ACC112 (cell line): ENCODE results near the gene KCNJ2.

ENCODE experiments used
- H2AFZ ChIP-seq: fragments of 200-600 bp; sonication (generic); one replicate; pipeline ENCODE4 v1.6.0; 2017; ENCODE audit warnings: antibody characterized with exemption, low read length; ENCODE audit not compliant: unreplicated experiment
- H3K27ac ChIP-seq: fragments of 200-600 bp; sonication (generic); 2 replicates; pipeline ENCODE4 v1.5.1; 2014; ENCODE audit warnings: low read depth, mild to moderate bottlenecking, antibody characterized with exemption, low read length, moderate library complexity
- H3K27me3 ChIP-seq: fragments of 200-600 bp; sonication (generic); 2 replicates; pipeline ENCODE4 v1.6.1; 2014; ENCODE audit warnings: mild to moderate bottlenecking, antibody characterized with exemption, low read length, moderate library complexity, mixed read lengths; ENCODE audit not compliant: insufficient read depth
- H3K36me3 ChIP-seq: fragments of 200-600 bp; sonication (generic); 2 replicates; pipeline ENCODE4 v1.6.1; 2016; ENCODE audit warnings: mild to moderate bottlenecking, antibody characterized with exemption, low read length, moderate library complexity, mixed read lengths; ENCODE audit not compliant: insufficient read depth
- H3K4me1 ChIP-seq: fragments of 200-600 bp; sonication (generic); one replicate; pipeline ENCODE4 v1.6.1; 2016; ENCODE audit warnings: low read length, mixed read lengths; ENCODE audit not compliant: insufficient read depth, unreplicated experiment, control insufficient read depth
- H3K4me3 ChIP-seq: fragments of 200-600 bp; sonication (generic); 2 replicates; pipeline ENCODE4 v1.5.1; 2014; ENCODE audit warnings: mild to moderate bottlenecking, low read depth, low read length
- H3K79me2 ChIP-seq: fragments of 200-600 bp; sonication (generic); one replicate; pipeline ENCODE4 v1.6.0; 2016; ENCODE audit warnings: low read length; ENCODE audit not compliant: control insufficient read depth, unreplicated experiment, insufficient read depth

The KCNJ2 gene

DNA sequence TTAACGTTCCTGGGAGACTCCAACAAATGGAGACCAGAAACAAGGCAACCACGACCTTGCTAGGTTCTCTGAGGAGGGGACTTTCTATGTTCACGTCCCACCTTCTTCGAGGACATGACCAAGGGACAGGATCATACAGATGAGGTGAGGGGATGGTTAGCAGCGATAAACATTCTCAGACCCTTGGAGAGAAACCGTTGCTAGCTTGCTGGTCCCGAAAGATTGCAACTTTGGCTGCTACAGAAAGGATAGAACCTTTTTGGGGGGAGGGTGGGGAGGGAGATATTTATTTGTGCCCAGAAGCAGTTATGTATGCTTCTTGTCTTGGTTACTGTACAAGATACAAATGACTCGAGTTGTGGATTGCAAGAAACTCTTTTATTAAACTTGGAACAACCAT, 35.3 kb upstream of the KCNJ2 start:
- Histone ChIP-seq H3K4me3 (no peak overlapping the region), H3K79me2 (no peaks in the 10 kb centered on the region), H3K27me3 (no peaks in the 10 kb centered on the region), H2AFZ (no peak overlapping the region), H3K4me1 (peaks cover 17% of the 10 kb centered on the region), H3K36me3 (no peaks in the 10 kb centered on the region), H3K27ac (no peak overlapping the region)

DNA sequence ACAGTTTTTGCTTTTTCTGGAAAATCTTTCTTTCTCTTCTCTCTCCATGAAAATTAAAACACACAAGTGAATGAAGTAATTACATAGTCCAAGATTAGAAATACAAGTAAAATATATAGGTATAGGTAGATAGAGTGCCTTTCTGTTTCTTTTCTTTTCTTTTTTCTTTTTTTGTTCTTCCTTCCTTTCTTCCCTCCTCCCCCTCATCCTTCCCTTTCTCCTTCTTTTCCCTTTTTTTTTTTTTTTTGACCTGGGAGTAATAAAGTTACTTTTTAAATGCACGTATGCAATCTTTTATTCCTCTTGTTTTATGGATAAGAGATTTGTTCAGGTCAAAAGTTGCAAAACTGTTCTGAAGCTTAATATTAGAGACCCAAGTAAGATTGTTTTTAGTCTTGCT, 34.6 kb upstream of the KCNJ2 start:
- H3K27me3 ChIP-seq, result no peaks in the 10 kb centered on the region
- no peak overlapping the region for H2AFZ ChIP-seq
- H3K4me1 ChIP-seq, result peaks cover 17% of the 10 kb centered on the region
- no peaks in the 10 kb centered on the region for H3K79me2 ChIP-seq
- no peak overlapping the region for H3K27ac ChIP-seq
- H3K36me3 ChIP-seq, result no peaks in the 10 kb centered on the region
- H3K4me3 ChIP-seq, result no peak overlapping the region

DNA sequence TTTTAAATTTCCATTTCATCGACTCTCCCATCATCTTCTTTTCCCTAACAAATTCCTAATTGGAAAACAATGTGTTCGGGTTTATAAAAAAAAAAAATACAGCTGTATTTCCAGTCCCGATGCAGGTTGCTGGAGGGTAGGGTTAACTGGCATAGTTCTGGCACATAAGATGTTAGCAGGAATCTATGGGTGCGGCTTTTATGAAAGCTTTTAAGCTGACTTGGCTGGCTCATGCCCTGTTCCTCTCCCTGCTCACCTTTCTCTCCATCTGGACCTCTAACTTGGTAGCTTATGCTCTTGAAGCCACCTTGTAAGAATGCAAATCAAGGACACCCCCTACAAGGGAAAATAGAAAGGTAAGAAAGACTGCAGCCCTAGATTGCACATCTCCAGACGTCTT, 33.2 kb upstream of the KCNJ2 start:
- Histone ChIP-seq H3K79me2 (no peaks in the 10 kb centered on the region), H3K4me3 (no peak overlapping the region), H3K4me1 (peaks cover 17% of the 10 kb centered on the region), H3K27me3 (no peaks in the 10 kb centered on the region), H3K36me3 (no peaks in the 10 kb centered on the region), H3K27ac (no peak overlapping the region), H2AFZ (no peak overlapping the region)

DNA sequence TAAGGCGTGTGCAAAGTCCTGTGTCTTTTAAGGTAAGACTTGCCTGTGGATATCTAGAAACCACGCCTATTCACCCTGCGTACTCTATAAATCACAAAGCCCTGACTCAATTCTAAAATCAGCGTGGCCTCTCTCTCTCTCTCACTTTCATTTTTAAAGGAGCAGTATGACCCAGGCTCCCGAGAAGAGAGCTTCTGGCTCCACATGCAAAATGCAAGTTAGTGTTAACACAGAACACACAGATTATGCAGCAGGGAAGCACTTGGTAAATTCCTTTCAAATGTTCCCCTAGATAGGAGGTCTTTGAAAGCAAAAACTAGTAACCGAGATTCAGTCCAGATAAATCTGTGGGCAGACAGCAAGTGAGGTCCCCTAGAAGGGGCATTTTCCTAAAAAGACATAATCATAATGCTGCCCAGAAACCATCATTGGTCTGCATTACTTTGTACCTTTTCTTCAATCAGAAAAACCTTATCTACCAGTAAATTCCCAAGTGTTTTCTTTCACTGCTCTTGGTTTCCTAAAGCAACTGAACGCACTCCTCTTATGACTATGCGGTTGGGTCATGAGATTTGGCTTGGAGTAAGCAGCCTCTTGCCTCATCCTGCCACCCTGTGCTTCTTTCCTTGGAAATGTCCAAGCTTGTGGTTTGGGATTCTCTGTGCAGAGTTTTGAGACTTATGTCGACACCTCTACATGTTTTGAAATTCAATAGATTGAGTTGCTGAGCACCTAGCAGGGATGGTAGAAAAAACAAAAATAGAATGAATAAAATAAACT, 31.7 kb upstream of the KCNJ2 start:
- Histone ChIP-seq H2AFZ (peak overlapping the region; percentile 95), H3K79me2 (no peaks in the 10 kb centered on the region), H3K27ac (peak overlapping the region; percentile 95), H3K4me3 (peak overlapping the region; percentile 76), H3K36me3 (no peaks in the 10 kb centered on the region), H3K4me1 (peaks cover 17% of the 10 kb centered on the region), H3K27me3 (no peaks in the 10 kb centered on the region)

DNA sequence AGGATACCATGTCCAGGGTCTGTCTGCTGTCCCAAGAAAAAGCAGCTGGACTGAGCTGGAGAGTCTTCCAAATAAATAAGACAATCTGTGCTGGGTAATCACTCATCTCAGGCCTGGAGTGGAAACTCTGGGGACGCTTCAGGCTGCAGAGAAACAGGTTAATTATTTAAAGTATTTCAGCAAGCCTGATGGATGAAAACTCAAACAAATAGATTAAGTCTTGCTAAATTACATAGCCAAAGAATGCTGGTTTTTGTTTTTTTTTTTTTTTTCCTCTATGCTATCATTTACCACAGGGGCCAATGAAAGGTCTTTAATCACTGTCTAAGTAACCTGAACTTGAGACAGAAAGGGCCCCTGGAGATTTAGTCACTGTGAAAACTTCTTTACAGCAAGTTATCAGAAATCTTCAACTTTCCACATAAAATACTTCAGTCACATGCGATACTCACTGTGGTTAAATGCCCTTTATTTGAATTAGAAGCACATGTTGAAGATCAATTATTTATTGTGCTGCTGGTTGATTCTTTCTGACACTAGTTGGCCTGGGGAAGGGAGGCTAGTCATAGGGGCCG, 31.0 kb upstream of the KCNJ2 start:
- no peaks in the 10 kb centered on the region for H3K27me3 ChIP-seq
- no peaks in the 10 kb centered on the region for H3K36me3 ChIP-seq
- H3K4me3 ChIP-seq, result peak overlapping the region; percentile 76
- H3K79me2 ChIP-seq, result no peaks in the 10 kb centered on the region
- H2AFZ ChIP-seq, result peak overlapping the region; percentile 50
- H3K4me1 ChIP-seq, result peaks cover 17% of the 10 kb centered on the region
- peak overlapping the region; percentile 95 for H3K27ac ChIP-seq

DNA sequence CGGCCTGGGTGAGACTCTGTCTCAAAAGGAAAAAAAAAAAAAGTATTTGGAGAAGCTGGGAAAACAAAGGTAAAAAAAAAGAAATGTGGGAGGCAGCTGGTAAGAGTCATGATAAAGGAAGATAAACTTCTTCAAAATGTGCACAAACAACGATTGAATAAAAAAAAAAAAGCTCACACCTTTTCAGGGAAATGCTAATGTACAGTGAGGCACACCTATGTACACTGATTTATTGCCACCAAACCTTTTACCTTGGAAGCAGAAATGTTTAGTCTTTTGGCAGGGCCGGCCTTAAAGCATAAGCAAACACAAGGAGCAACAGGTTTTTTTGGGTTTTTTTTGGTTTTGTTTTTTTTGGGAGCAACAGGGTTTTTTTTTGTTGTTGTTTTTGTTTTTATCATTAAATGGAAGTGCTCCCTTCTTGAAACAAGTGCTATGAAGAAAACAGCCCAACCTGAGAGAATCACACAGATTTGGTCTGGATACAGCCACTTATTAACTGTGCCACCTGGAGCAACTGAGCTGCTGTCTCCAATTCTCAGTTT, 29.8 kb upstream of the KCNJ2 start:
- no peak overlapping the region for H3K4me3 ChIP-seq

DNA sequence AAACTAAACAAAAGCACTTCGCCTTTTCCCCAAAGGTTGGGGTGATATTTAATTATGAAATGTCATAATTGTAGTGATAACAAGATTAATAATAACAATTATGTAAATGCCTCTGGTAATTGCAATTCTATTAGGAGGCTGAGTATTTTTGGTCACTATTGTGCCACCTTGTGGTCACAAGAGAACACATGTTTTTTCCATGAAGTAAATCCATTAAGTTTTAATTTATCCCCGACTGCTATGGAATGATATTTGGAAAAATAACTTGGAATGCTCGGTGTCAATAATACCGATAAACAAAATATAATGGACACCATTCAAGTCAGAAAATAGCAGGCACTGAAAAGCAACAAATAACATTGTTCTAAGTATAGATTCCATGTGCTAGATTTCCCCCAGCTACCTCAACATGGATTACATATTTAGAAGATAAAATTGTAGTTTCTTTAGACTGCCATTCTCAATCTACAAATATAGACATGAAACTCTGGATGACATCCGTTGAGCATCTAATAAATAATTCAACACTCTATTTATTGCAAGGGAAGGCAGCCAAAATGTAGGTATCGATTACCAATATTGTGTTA, 25.0 kb upstream of the KCNJ2 start:
- no peaks in the 10 kb centered on the region for H3K4me1 ChIP-seq
- no peaks in the 10 kb centered on the region for H3K36me3 ChIP-seq
- no peaks in the 10 kb centered on the region for H3K27me3 ChIP-seq
- no peak overlapping the region for H3K4me3 ChIP-seq
- no peak overlapping the region for H3K27ac ChIP-seq
- H3K79me2 ChIP-seq, result no peaks in the 10 kb centered on the region
- H2AFZ ChIP-seq, result peak overlapping the region; percentile 19

More for the DNA sequence above, 29.8 kb upstream of the KCNJ2 start:
- Histone ChIP-seq H3K27me3 (no peaks in the 10 kb centered on the region), H3K27ac (no peak overlapping the region), H2AFZ (no peak overlapping the region), H3K36me3 (no peaks in the 10 kb centered on the region), H3K79me2 (no peaks in the 10 kb centered on the region), H3K4me1 (peaks cover 17% of the 10 kb centered on the region)

DNA sequence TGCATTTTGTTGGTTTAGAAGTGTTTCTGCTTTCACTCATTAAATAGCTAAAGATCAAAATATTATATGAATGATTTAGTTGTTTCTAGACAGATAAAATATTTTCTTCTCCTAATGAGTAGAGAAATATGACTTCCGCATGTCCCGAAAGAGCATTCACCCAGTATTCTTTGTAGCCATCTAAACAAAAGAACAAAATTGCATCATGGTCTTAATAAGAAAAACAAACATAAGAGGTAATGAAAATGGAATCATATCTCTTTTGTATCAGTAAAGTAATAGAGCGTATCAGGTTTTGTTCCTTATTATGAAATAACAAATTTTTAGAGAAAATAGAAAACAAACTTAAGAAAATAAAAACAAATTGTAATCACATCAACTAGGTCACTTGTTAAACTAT, 16.1 kb upstream of the KCNJ2 start:
- H2AFZ ChIP-seq, result no peak overlapping the region
- H3K4me1 ChIP-seq, result no peaks in the 10 kb centered on the region
- H3K79me2 ChIP-seq, result no peaks in the 10 kb centered on the region
- no peaks in the 10 kb centered on the region for H3K36me3 ChIP-seq
- no peaks in the 10 kb centered on the region for H3K27me3 ChIP-seq
- H3K4me3 ChIP-seq, result no peak overlapping the region
- no peak overlapping the region for H3K27ac ChIP-seq

DNA sequence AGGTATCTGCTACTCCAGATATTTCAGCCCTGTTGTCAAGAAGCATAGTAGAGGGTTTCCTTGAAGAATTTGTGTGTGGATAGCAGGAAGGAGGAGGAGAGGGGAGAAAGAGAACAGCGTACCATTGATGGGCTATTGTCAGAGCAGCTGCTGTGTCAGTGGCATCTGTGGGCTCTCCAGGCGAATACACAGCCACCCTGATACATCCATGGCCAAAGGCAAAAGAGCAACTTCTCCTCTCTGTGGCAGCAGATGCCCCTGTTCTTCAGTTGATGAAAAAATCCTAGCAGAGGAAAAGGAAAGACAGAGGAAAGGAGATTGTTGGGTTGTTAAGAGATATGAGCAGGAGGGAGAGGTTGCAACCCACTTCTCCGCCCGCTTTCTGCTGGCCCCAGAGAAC, 12.2 kb upstream of the KCNJ2 start:
- Histone ChIP-seq H3K4me3 (no peak overlapping the region), H3K79me2 (no peaks in the 10 kb centered on the region), H2AFZ (no peak overlapping the region), H3K36me3 (no peaks in the 10 kb centered on the region), H3K27ac (no peak overlapping the region), H3K4me1 (peaks cover 3% of the 10 kb centered on the region), H3K27me3 (no peaks in the 10 kb centered on the region)

DNA sequence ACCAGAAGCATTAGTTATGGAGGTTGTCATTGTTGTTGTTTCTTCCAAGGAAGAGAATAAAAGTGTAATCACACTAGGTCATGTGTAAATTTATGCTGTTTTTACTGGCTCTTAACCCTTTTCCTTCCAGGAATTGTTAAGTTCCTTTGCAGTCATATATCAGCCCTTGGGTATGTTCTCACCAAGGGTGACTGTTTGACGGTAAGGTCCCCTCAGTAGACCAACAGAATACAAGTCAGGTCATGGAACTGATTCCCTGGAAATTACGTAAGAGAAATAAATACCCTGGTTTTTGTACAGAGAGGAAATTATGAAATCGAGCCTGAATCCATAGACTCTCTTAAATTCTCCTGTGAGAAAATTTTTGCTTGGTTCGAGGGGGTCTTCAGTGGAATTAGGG, 11.2 kb upstream of the KCNJ2 start:
- no peak overlapping the region for H2AFZ ChIP-seq
- H3K27me3 ChIP-seq, result no peaks in the 10 kb centered on the region
- peaks cover 3% of the 10 kb centered on the region for H3K4me1 ChIP-seq
- no peaks in the 10 kb centered on the region for H3K36me3 ChIP-seq
- no peak overlapping the region for H3K27ac ChIP-seq
- H3K79me2 ChIP-seq, result no peaks in the 10 kb centered on the region
- no peak overlapping the region for H3K4me3 ChIP-seq

DNA sequence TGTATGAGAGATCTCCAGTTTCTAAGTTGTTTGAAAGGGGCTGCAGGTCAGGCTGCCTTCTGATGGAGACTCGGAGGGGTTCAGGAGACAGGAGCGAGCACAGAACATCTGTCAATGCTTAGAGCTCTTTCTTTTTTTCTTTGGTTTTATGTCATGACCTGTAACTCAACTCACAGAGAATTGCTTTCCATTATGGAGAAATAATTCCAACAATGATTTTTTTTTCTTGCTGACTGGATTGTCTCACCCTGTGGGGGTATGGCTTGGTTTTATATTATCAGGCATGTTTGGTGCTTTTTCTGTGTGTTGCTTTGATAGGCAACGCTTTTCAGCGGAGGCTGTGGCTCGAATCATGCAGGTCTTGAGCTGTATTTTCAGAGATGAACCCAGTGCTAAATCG, 10.7 kb upstream of the KCNJ2 start:
- peaks cover 3% of the 10 kb centered on the region for H3K4me1 ChIP-seq
- H3K4me3 ChIP-seq, result no peak overlapping the region
- H3K79me2 ChIP-seq, result no peaks in the 10 kb centered on the region
- no peaks in the 10 kb centered on the region for H3K36me3 ChIP-seq
- no peak overlapping the region for H2AFZ ChIP-seq
- H3K27ac ChIP-seq, result no peak overlapping the region
- no peaks in the 10 kb centered on the region for H3K27me3 ChIP-seq
